Subcutaneous abdominal adipose tissue (tissue), 5 donors: ENCODE measurements around the gene KRT27.

Source experiments
- H3K27ac ChIP-seq: one replicate; pipeline ENCODE4 v1.7.0; 2013; ENCODE audit warnings: low read depth, mild to moderate bottlenecking, inconsistent platforms, low read length, moderate library complexity
- H3K27me3 ChIP-seq, 5 donors: one replicate each; pipeline ENCODE4 v1.7.0; 2013; ENCODE audit warnings: low read length in 5 of 5, inconsistent platforms in 1 of 5; ENCODE audit not compliant: control insufficient read depth in 5 of 5, insufficient read depth in 4 of 5
- H3K36me3 ChIP-seq, 5 donors: one replicate each; pipeline ENCODE4 v1.7.0; 2013; ENCODE audit warnings: low read length in 5 of 5; ENCODE audit not compliant: control insufficient read depth in 5 of 5, insufficient read depth in 5 of 5
- H3K4me1 ChIP-seq, 5 donors: one replicate each; pipeline ENCODE4 v1.7.0; 2013; ENCODE audit warnings: low read length in 5 of 5, mild to moderate bottlenecking in 3 of 5, moderate library complexity in 1 of 5; ENCODE audit not compliant: control insufficient read depth in 5 of 5, insufficient read depth in 5 of 5
- H3K4me3 ChIP-seq, 5 donors: one replicate each; pipeline ENCODE4 v1.7.0; 2013; ENCODE audit warnings: low read length in 5 of 5, low read depth in 1 of 5
- H3K9ac ChIP-seq, 5 donors: one replicate each; pipeline ENCODE4 v1.7.0; 2013; ENCODE audit warnings: low read length in 5 of 5, mild to moderate bottlenecking in 4 of 5, moderate library complexity in 3 of 5
- H3K9me3 ChIP-seq, 5 donors: one replicate each; pipeline ENCODE4 v1.7.0; 2013; ENCODE audit warnings: low read length in 5 of 5; ENCODE audit not compliant: control insufficient read depth in 5 of 5
- donor health status: healthy.
- donor health status: healthy.
- donor health status: healthy.
- donor health status: healthy.
- donor health status: healthy.

The KRT27 gene

GRCh38 chr17:40794466-40794865 lies 12.1 kb upstream of the KRT27 start:
- Histone ChIP-seq H3K27ac (no peak overlapping the region), H3K27me3 (peaks cover 11 to 21% (median 14%) of the 10 kb centered on the region in 5 donors), H3K9ac (no peak overlapping the region), H3K36me3 (no peaks in the 10 kb centered on the region), H3K9me3 (no peaks in the 10 kb centered on the region), H3K4me3 (no peak overlapping the region), H3K4me1 (peaks cover 0 to 16% (median 10%) of the 10 kb centered on the region in 5 donors)

- Histone ChIP-seq H3K9me3 (no peaks in the 10 kb centered on the region), H3K27ac (no peak overlapping the region), H3K36me3 (no peaks in the 10 kb centered on the region), H3K4me1 (peaks cover 0 to 16% (median 10%) of the 10 kb centered on the region in 5 donors), H3K27me3 (peaks cover 11 to 21% (median 16%) of the 10 kb centered on the region in 5 donors), H3K9ac (no peak overlapping the region), H3K4me3 (no peak overlapping the region)
Observed at GRCh38 chr17:40793832-40794231, 11.5 kb upstream of the KRT27 start.

- H3K27ac ChIP-seq: peak overlapping the region; percentile 10
- H3K9me3 ChIP-seq: no peaks in the 10 kb centered on the region
- peaks cover 0 to 16% (median 10%) of the 10 kb centered on the region in 5 donors for H3K4me1 ChIP-seq
- no peak overlapping the region for H3K9ac ChIP-seq
- H3K36me3 ChIP-seq: no peaks in the 10 kb centered on the region
- H3K4me3 ChIP-seq: no peak overlapping the region
- peaks cover 10 to 20% (median 13%) of the 10 kb centered on the region in 5 donors for H3K27me3 ChIP-seq
Observed at GRCh38 chr17:40791787-40792436, 9.6 kb upstream of the KRT27 start.

- peak overlapping the region in 1 of 5 donors; percentile 37 for H3K4me3 ChIP-seq
- no peaks in the 10 kb centered on the region for H3K9me3 ChIP-seq
- H3K27me3 ChIP-seq: peaks cover 2 to 12% (median 10%) of the 10 kb centered on the region in 5 donors
- peaks cover 0 to 16% (median 10%) of the 10 kb centered on the region in 5 donors for H3K4me1 ChIP-seq
- H3K27ac ChIP-seq: peak overlapping the region; percentile 10
- H3K36me3 ChIP-seq: no peaks in the 10 kb centered on the region
- peak overlapping the region in 1 of 5 donors; percentile 6 for H3K9ac ChIP-seq
Observed at GRCh38 chr17:40791111-40791510, 8.8 kb upstream of the KRT27 start.

GRCh38 chr17:40779181-40779909 lies 3.0 kb downstream of the KRT27 start:
- H3K4me3 ChIP-seq: peak overlapping the region in 1 of 5 donors; percentile 27
- peaks cover 0 to 15% (median 0%) of the 10 kb centered on the region in 5 donors for H3K4me1 ChIP-seq
- H3K9me3 ChIP-seq: no peaks in the 10 kb centered on the region
- no peak overlapping the region for H3K9ac ChIP-seq
- peaks cover 3 to 19% (median 14%) of the 10 kb centered on the region in 5 donors for H3K27me3 ChIP-seq
- no peak overlapping the region for H3K27ac ChIP-seq
- no peaks in the 10 kb centered on the region for H3K36me3 ChIP-seq

- no peaks in the 10 kb centered on the region for H3K9me3 ChIP-seq
- peaks cover 3 to 19% (median 12%) of the 10 kb centered on the region in 5 donors for H3K27me3 ChIP-seq
- H3K36me3 ChIP-seq: no peaks in the 10 kb centered on the region
- peaks cover 0 to 15% (median 0%) of the 10 kb centered on the region in 5 donors for H3K4me1 ChIP-seq
- H3K4me3 ChIP-seq: no peak overlapping the region
- no peak overlapping the region for H3K27ac ChIP-seq
- no peak overlapping the region for H3K9ac ChIP-seq
Observed at GRCh38 chr17:40778461-40778860, 3.9 kb downstream of the KRT27 start.

- peaks cover 0 to 15% (median 0%) of the 10 kb centered on the region in 5 donors for H3K4me1 ChIP-seq
- no peak overlapping the region for H3K9ac ChIP-seq
- H3K4me3 ChIP-seq: no peak overlapping the region
- H3K36me3 ChIP-seq: no peaks in the 10 kb centered on the region
- H3K27ac ChIP-seq: no peak overlapping the region
- peaks cover 3 to 19% (median 10%) of the 10 kb centered on the region in 5 donors for H3K27me3 ChIP-seq
- H3K9me3 ChIP-seq: no peaks in the 10 kb centered on the region
Observed at GRCh38 chr17:40777971-40778370, 4.4 kb downstream of the KRT27 start.

- Histone ChIP-seq H3K27ac (no peak overlapping the region), H3K27me3 (peaks cover 3 to 21% (median 10%) of the 10 kb centered on the region in 5 donors), H3K4me1 (peaks cover 0 to 15% (median 0%) of the 10 kb centered on the region in 5 donors), H3K4me3 (no peak overlapping the region), H3K9me3 (no peaks in the 10 kb centered on the region), H3K36me3 (no peaks in the 10 kb centered on the region), H3K9ac (no peak overlapping the region)
Observed at GRCh38 chr17:40777459-40777858, 4.9 kb downstream of the KRT27 start.

- H3K4me3 ChIP-seq: no peak overlapping the region
- no peak overlapping the region for H3K9ac ChIP-seq
- no peak overlapping the region for H3K27ac ChIP-seq
- H3K4me1 ChIP-seq: peaks cover 0 to 15% (median 0%) of the 10 kb centered on the region in 5 donors
- H3K9me3 ChIP-seq: no peaks in the 10 kb centered on the region
- peaks cover 10 to 27% (median 11%) of the 10 kb centered on the region in 5 donors for H3K27me3 ChIP-seq
- H3K36me3 ChIP-seq: no peaks in the 10 kb centered on the region
Observed at GRCh38 chr17:40775945-40776344, 6.4 kb downstream of the KRT27 start.

- no peak within 1 kb of the TSS for H3K9ac ChIP-seq
- H3K9me3 ChIP-seq: no peaks in the 10 kb centered on the region
- H3K4me3 ChIP-seq: no peak within 1 kb of the TSS
- no peak within 1 kb of the TSS for H3K27ac ChIP-seq
- no peaks in the 10 kb centered on the region for H3K4me1 ChIP-seq
- no peaks in the 10 kb centered on the region for H3K36me3 ChIP-seq
- peaks cover 4 to 19% (median 9%) of the 10 kb centered on the region in 5 donors for H3K27me3 ChIP-seq
Observed at GRCh38 chr17:40772101-40772500, 10.2 kb downstream of the KRT27 start, which contains the start of gene KRT26. KRT26 (minus strand) TSS chr17:40772201; CDS start chr17:40772113, 88 bp downstream.
